Measurements from ENCODE around the gene VSIG4.

GRCh38 chrX:66023385-66024091 lies 16.3 kb downstream of the VSIG4 start:
- TF ChIP-seq CTCF (IDR thresholded peaks at IDR 0.05) (no peak), POLR2A (IDR thresholded peaks at IDR 0.05) (no peak)

Data from thyroid gland (tissue), 4 donors.